SJCRH30 (cell line): ENCODE results near the gene PVALB. TPM values are rescaled to one million over a fixed set of nuclear protein-coding genes. Genes with fewer than 3 reads are reported as not detected.

Source experiments
- DNase-seq, 2 experiments: peaks; one replicate each; pipeline ENCODE4 v3.0.0-alpha.2; 2015 to 2020
- H3K27ac ChIP-seq: fragments of 250-450 bp; sonication (Bioruptor Pico); 2 replicates; pipeline ENCODE4 v1.5.1; 2020; ENCODE audit warnings: mild to moderate bottlenecking, moderate library complexity
- H3K27me3 ChIP-seq: fragments of 250-450 bp; sonication (Bioruptor Pico); 2 replicates; pipeline ENCODE4 v1.5.1; 2020; ENCODE audit warnings: mild to moderate bottlenecking, moderate library complexity
- H3K36me3 ChIP-seq: fragments of 250-450 bp; sonication (Bioruptor Pico); 2 replicates; pipeline ENCODE4 v1.5.1; 2020; ENCODE audit warnings: mild to moderate bottlenecking, moderate library complexity
- H3K4me1 ChIP-seq: fragments of 250-450 bp; sonication (Bioruptor Pico); 2 replicates; pipeline ENCODE4 v1.5.1; 2020; ENCODE audit warnings: mild to moderate bottlenecking, moderate library complexity
- H3K4me3 ChIP-seq: fragments of 250-450 bp; sonication (Bioruptor Pico); 2 replicates; pipeline ENCODE4 v1.5.1; 2020; ENCODE audit warnings: mild to moderate bottlenecking, moderate library complexity
- H3K9me3 ChIP-seq: fragments of 250-450 bp; sonication (Bioruptor Pico); replicated peaks from 2 replicates; pipeline ENCODE4 v1.5.1; 2020; ENCODE audit warnings: mild to moderate bottlenecking, moderate library complexity
- total RNA-seq: library from RNA; depleted of rRNA; stranded (reverse); fragments of >200 nt; shearing (Covaris generic); gene quantifications from 2 replicates; pipeline ENCODE4 v1.2.3, GENCODE V29; 2014

Gene PVALB
- total RNA-seq, 1 experiment from 2014 or later: 0.45 TPM

- Histone ChIP-seq H3K36me3 (no peaks in the 10 kb centered on the region), H3K9me3 (no peaks in the 10 kb centered on the region), H3K4me1 (no peaks in the 10 kb centered on the region), H3K4me3 (no peak overlapping the region), H3K27ac (no peak overlapping the region), H3K27me3 (no peaks in the 10 kb centered on the region)
- no peak for DNase-seq
Observed at GRCh38 chr22:36855478-36855877, 38.6 kb upstream of the PVALB start.

DNA sequence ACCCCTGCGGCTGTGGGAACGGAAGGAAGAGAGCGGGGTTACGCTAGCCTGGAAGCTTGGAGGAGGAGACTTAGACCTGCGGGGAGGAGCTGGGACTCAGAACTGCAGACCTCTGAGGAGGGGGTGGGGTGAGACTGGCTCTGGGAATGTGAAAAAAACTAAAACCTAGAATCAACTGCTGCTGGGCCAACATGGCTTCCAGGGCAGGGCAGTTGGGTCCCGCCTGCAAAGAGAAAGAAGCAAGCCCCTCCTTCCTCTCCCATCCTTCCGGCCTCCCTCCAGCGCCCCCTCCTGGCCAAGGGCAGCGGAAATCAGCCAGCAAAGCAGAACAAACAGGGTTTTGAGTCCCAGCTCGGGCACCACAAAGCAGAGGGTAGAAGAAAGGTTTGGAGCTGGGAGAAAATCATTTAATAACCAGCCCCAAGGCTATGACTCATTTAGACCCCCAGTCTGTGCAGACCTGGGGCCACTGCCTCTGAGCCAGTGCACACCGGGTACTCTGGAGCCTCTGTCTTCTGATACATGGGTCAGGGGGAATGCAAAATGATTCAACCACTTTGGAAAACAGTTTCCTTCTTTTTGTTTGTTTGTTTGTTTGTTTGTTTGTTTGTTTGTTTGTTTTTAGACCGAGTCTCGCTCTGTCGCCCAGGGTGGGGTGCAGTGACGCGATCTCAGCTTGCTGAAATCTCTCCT is 36.7 kb upstream of the PVALB start:
- Histone ChIP-seq H3K9me3 (no peaks in the 10 kb centered on the region), H3K27me3 (peaks cover 5% of the 10 kb centered on the region; the same call in 1 of the 2 replicates), H3K27ac (no peak overlapping the region), H3K4me3 (no peak overlapping the region), H3K36me3 (no peaks in the 10 kb centered on the region), H3K4me1 (no peaks in the 10 kb centered on the region)
- peak; percentile 66 to 68 for DNase-seq

- Histone ChIP-seq H3K27me3 (peaks cover 5% of the 10 kb centered on the region), H3K27ac (no peak overlapping the region), H3K36me3 (no peaks in the 10 kb centered on the region), H3K4me3 (no peak overlapping the region), H3K9me3 (no peaks in the 10 kb centered on the region), H3K4me1 (no peaks in the 10 kb centered on the region)
- DNase-seq: no peak
Observed at GRCh38 chr22:36852056-36852973, 35.5 kb upstream of the PVALB start.

DNA sequence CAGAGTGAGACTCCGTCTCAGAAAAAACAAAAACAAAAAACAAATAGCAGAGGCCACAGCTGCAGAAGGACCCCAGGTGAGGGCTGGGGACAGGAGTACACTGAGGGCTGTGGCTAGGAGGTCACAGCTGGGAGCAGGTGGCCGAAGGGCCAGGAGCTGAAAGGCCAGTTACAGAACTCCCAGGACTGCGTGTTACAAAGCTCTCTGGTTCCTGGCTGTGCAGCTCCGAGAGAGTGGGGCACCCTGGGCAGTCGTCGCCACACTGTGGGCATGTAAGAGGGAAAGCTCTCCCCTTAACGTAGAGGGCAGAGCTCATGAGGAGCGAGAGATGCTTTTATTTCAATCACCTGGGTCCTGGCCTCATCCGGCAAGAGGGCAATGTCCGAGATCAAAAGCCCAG is 33.8 kb upstream of the PVALB start:
- H3K4me3 ChIP-seq: no peak overlapping the region
- H3K27me3 ChIP-seq: peaks cover 5% of the 10 kb centered on the region
- no peak overlapping the region for H3K27ac ChIP-seq
- no peaks in the 10 kb centered on the region for H3K9me3 ChIP-seq
- no peak for DNase-seq
- H3K36me3 ChIP-seq: no peaks in the 10 kb centered on the region
- H3K4me1 ChIP-seq: no peaks in the 10 kb centered on the region

DNA sequence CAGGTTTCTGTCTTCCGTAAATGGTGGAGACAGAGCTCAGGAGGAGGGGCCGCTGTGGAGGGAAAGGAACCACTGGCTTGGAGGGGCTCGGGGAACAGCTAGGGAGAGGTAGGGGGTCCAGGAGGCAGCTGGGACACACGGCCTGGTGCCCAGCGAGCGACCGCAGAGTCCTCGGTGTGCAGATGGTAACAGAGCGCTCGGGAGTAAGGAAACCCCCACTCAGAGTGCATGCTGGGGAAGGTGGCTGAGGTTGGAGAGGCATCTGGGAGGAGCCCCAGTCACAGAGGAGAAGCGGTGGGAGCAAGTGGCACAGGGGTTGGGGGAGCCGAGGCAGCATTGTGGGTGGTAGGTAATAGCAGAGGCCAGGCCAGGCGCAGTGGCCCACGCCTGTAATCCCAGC is 33.2 kb upstream of the PVALB start:
- H3K9me3 ChIP-seq: no peaks in the 10 kb centered on the region
- no peak overlapping the region for H3K27ac ChIP-seq
- H3K4me1 ChIP-seq: no peaks in the 10 kb centered on the region
- H3K4me3 ChIP-seq: no peak overlapping the region
- H3K27me3 ChIP-seq: peaks cover 5% of the 10 kb centered on the region
- DNase-seq: no peak
- H3K36me3 ChIP-seq: no peaks in the 10 kb centered on the region

- H3K27ac ChIP-seq: no peak overlapping the region
- no peaks in the 10 kb centered on the region for H3K36me3 ChIP-seq
- no peaks in the 10 kb centered on the region for H3K9me3 ChIP-seq
- H3K4me1 ChIP-seq: no peaks in the 10 kb centered on the region
- DNase-seq: no peak
- H3K4me3 ChIP-seq: no peak overlapping the region
- H3K27me3 ChIP-seq: peaks cover 5% of the 10 kb centered on the region
Observed at GRCh38 chr22:36846949-36847348, 30.1 kb upstream of the PVALB start.

DNA sequence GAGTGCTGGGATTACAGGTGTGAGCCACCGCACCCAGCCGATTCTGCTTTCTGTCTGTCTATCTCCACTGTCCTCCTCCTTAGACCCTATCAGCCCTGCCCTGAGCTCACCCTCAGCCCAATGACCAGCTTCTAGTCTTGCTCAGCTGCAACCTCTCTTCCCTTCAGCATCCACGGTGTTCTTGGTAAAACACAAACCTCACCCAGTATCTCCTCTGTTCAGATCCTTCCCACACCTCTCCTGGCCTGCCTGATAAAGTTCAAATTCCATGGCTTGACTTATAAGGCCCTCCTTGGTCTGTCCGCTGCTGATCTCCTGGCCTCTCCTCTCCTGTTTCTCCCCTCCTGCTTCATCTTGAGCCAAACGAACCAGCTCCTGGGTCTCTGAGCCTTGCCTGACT is 29.4 kb upstream of the PVALB start:
- no peak for DNase-seq
- Histone ChIP-seq H3K36me3 (no peaks in the 10 kb centered on the region), H3K4me3 (no peak overlapping the region), H3K27ac (no peak overlapping the region), H3K9me3 (no peaks in the 10 kb centered on the region), H3K27me3 (peaks cover 5% of the 10 kb centered on the region), H3K4me1 (no peaks in the 10 kb centered on the region)

DNA sequence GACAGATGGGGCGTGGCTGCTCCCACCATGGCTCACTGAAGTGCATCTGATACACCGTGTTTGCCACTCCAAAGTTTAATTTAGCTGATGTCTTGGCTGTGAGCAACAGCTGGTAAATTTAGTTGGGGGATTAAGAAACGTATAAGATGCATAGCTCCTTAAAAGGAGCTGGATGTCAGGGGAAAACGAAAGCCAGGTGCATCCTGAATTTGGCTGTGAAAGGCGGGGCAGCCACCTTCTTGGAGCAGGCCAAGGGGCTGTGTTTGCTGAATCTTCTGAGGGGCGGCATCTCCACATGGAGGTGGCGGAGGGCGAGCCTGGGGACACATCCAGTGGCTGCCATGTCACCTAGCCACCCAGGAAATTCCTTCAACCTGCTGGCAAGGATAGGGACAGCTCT is 23.3 kb upstream of the PVALB start:
- no peak overlapping the region for H3K4me3 ChIP-seq
- no peaks in the 10 kb centered on the region for H3K9me3 ChIP-seq
- no peak overlapping the region for H3K27ac ChIP-seq
- no peaks in the 10 kb centered on the region for H3K36me3 ChIP-seq
- no peak for DNase-seq
- no peaks in the 10 kb centered on the region for H3K4me1 ChIP-seq
- H3K27me3 ChIP-seq: no peaks in the 10 kb centered on the region

- H3K9me3 ChIP-seq: no peaks in the 10 kb centered on the region
- no peak overlapping the region for H3K27ac ChIP-seq
- H3K4me1 ChIP-seq: no peaks in the 10 kb centered on the region
- H3K27me3 ChIP-seq: no peaks in the 10 kb centered on the region
- DNase-seq: no peak
- no peak overlapping the region for H3K4me3 ChIP-seq
- no peaks in the 10 kb centered on the region for H3K36me3 ChIP-seq
Observed at GRCh38 chr22:36839356-36840073, 22.7 kb upstream of the PVALB start.

GRCh38 chr22:36838119-36839030 is 21.5 kb upstream of the PVALB start:
- DNase-seq: peak; percentile 25 to 33
- no peaks in the 10 kb centered on the region for H3K4me1 ChIP-seq

GRCh38 chr22:36835903-36836302 is 19.1 kb upstream of the PVALB start:
- Histone ChIP-seq H3K27me3 (no peaks in the 10 kb centered on the region), H3K4me1 (no peaks in the 10 kb centered on the region), H3K27ac (no peak overlapping the region), H3K4me3 (no peak overlapping the region), H3K9me3 (no peaks in the 10 kb centered on the region), H3K36me3 (no peaks in the 10 kb centered on the region)
- no peak for DNase-seq

More at GRCh38 chr22:36838119-36839030, 21.5 kb upstream of the PVALB start:
- no peak overlapping the region for H3K4me3 ChIP-seq
- H3K27me3 ChIP-seq: no peaks in the 10 kb centered on the region
- H3K27ac ChIP-seq: no peak overlapping the region
- no peaks in the 10 kb centered on the region for H3K9me3 ChIP-seq
- no peaks in the 10 kb centered on the region for H3K36me3 ChIP-seq

DNA sequence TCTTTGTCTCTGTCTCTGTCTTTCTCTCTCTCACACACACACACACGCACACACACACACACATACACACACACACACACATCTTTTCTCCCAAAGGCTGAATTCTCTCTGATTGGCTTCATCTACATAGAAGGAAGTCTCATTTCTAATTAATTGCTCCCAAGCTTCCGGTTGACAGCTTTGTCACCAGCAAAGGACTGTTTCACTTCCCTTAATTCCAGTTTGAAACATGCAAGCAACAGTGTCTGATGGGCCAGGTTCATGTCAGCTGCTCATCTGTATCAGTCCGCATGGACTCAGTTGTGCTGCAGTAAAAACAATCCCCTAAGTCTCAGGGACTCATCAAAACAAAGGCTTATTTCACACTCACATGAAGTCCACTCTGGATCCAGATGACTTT is 16.2 kb upstream of the PVALB start:
- H3K27me3 ChIP-seq: no peaks in the 10 kb centered on the region
- H3K27ac ChIP-seq: no peak overlapping the region
- H3K4me1 ChIP-seq: no peaks in the 10 kb centered on the region
- no peak for DNase-seq
- H3K36me3 ChIP-seq: no peaks in the 10 kb centered on the region
- H3K9me3 ChIP-seq: no peaks in the 10 kb centered on the region
- no peak overlapping the region for H3K4me3 ChIP-seq

- no peaks in the 10 kb centered on the region for H3K36me3 ChIP-seq
- no peaks in the 10 kb centered on the region for H3K9me3 ChIP-seq
- H3K4me1 ChIP-seq: no peaks in the 10 kb centered on the region
- no peak for DNase-seq
- H3K27me3 ChIP-seq: no peaks in the 10 kb centered on the region
- H3K4me3 ChIP-seq: no peak overlapping the region
- no peak overlapping the region for H3K27ac ChIP-seq
Observed at GRCh38 chr22:36831717-36832116, 14.9 kb upstream of the PVALB start.

DNA sequence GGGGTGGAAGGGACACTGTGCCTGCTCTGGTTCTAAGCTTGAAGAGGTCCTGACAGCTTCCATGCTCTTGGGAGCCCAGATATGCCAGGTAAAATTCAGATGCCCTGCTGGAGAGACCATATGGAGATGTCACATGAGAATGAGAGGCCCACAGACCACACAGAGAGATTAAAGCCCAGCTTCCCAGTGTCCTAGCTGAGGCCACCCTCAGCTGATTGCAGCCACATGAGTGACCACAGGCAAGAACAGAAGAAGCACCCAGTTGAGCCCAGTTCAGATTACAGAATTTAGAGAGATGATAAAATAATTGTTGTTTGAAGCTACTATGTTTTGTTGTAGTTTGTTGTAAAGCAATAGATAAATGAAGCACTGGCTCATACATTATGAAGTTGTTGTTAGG is 14.4 kb upstream of the PVALB start:
- Histone ChIP-seq H3K9me3 (no peaks in the 10 kb centered on the region), H3K4me3 (no peak overlapping the region), H3K4me1 (no peaks in the 10 kb centered on the region), H3K36me3 (no peaks in the 10 kb centered on the region), H3K27me3 (no peaks in the 10 kb centered on the region), H3K27ac (no peak overlapping the region)
- DNase-seq: no peak
